Activated CD4-positive, alpha-beta T cell treated with anti-CD3 and anti-CD28 coated beads, Interleukin-2, amount 50 U/mL, for 1 hour (primary cell): ENCODE results near the gene PKP3.
"Not testable (repeated sequence)": the region's sequence is repeated elsewhere in the genome, so short reads cannot be mapped to it uniquely, and the experiment has no call there.

ENCODE experiments used
- DNase-seq: peaks from one replicate; pipeline ENCODE4 v3.0.0-alpha.2; 2020

PKP3 gene

GRCh38 chr11:396948-397548 lies 3.0 kb downstream of the PKP3 start:
- DNase-seq, result peak; percentile 45

- no peak for DNase-seq
Measured at GRCh38 chr11:398826-399225, 4.8 kb downstream of the PKP3 start.

- no peak for DNase-seq
Measured at GRCh38 chr11:399731-400211, 5.8 kb downstream of the PKP3 start.

GRCh38 chr11:400241-400689 lies 6.3 kb downstream of the PKP3 start:
- DNase-seq, result no peak

GRCh38 chr11:401196-401595 lies 7.2 kb downstream of the PKP3 start:
- DNase-seq, result not testable (repeated sequence)

GRCh38 chr11:403021-403760 lies 9.2 kb downstream of the PKP3 start:
- no peak for DNase-seq

- no peak for DNase-seq
Measured at GRCh38 chr11:403761-404431, 9.9 kb downstream of the PKP3 start.

GRCh38 chr11:404551-405264 lies 10.7 kb downstream of the PKP3 start:
- DNase-seq, result no peak

GRCh38 chr11:405323-405953 lies 11.4 kb downstream of the PKP3 start:
- DNase-seq, result no peak

GRCh38 chr11:405954-406795 lies 12.2 kb downstream of the PKP3 start:
- no peak for DNase-seq

- DNase-seq, result peak; percentile 89
Measured at GRCh38 chr11:406796-407650, 13.0 kb downstream of the PKP3 start.

- DNase-seq, result no peak
Measured at GRCh38 chr11:407651-408123, 13.7 kb downstream of the PKP3 start.

GRCh38 chr11:408154-409007 lies 14.4 kb downstream of the PKP3 start:
- DNase-seq, result no peak

- DNase-seq, result no peak
Measured at GRCh38 chr11:409008-409599, 15.1 kb downstream of the PKP3 start.

- DNase-seq, result no peak
Measured at GRCh38 chr11:409600-410483, 15.8 kb downstream of the PKP3 start.

GRCh38 chr11:410711-411110 lies 16.7 kb downstream of the PKP3 start:
- not testable (repeated sequence) for DNase-seq

GRCh38 chr11:411520-411919 lies 17.5 kb downstream of the PKP3 start:
- DNase-seq, result not testable (repeated sequence)

- DNase-seq, result no peak
Measured at GRCh38 chr11:412641-413119, 18.7 kb downstream of the PKP3 start.
